H1 (cell line): Measurements from ENCODE around the gene KIAA0513. TPM values are rescaled to one million over a fixed set of nuclear protein-coding genes. Genes with fewer than 3 reads are reported as not detected.

Source experiments
- CTCF ChIA-PET: fragments of 300-600 bp; sonication (Branson Sonifier 250); formaldehyde crosslinking; loops from one replicate; lab custom pipeline; 2021; ENCODE audit not compliant: partially characterized antibody; lab: Charles Lee
- POLR2A ChIA-PET: fragments of 300-600 bp; sonication (Branson Sonifier 250); formaldehyde crosslinking; loops from one replicate; lab custom pipeline; 2021; ENCODE audit warnings: inconsistent platforms; ENCODE audit not compliant: partially characterized antibody; lab: Charles Lee
- DNase-seq, 2 experiments: peaks; one replicate each; pipeline versions ENCODE4 v3.0.0 to v3.0.0-alpha.2; 2010 to 2022; ENCODE audit warnings: low spot score in 2 of 2, low read depth in 1 of 2, mixed read lengths in 1 of 2
- FAIRE-seq: peaks from 2 replicates; lab custom pipeline; 2011; peaks lifted over from hg19 to GRCh38; lab: Jason Lieb, UNC
- H2AFZ ChIP-seq: 2 replicates; pipeline ENCODE4 v1.8.1; 2012; ENCODE audit warnings: low read length, inconsistent platforms
- H2AK5ac ChIP-seq: 2 replicates; pipeline ENCODE4 v1.6.1; 2013; ENCODE audit warnings: low read depth, low read length
- H2BK120ac ChIP-seq: replicated peaks from 2 replicates; pipeline ENCODE3; 2013; ENCODE audit warnings: low read depth, low read length, inconsistent platforms
- H2BK12ac ChIP-seq: 2 replicates; pipeline ENCODE4 v1.6.1; 2013; ENCODE audit warnings: low read depth, low read length
- H2BK15ac ChIP-seq: 2 replicates; pipeline ENCODE4 v1.6.1; 2013; ENCODE audit warnings: low read length
- H2BK20ac ChIP-seq: 2 replicates; pipeline ENCODE4 v1.6.1; 2013; ENCODE audit warnings: low read length
- H2BK5ac ChIP-seq: 2 replicates; pipeline ENCODE4 v1.6.1; 2013; ENCODE audit warnings: low read depth, low read length
- H3K14ac ChIP-seq: 2 replicates; pipeline ENCODE4 v1.6.1; 2013; ENCODE audit warnings: inconsistent platforms; ENCODE audit not compliant: insufficient read length
- H3K18ac ChIP-seq: 2 replicates; pipeline ENCODE4 v1.6.1; 2013; ENCODE audit warnings: low read length; ENCODE audit errors: extremely low read depth
- H3K23ac ChIP-seq: 2 replicates; pipeline ENCODE4 v1.6.1; 2013; ENCODE audit warnings: inconsistent platforms; ENCODE audit not compliant: insufficient read length
- H3K23me2 ChIP-seq: 2 replicates; pipeline ENCODE4 v1.6.1; 2013; ENCODE audit warnings: low read depth, low read length
- H3K27ac ChIP-seq: 2 replicates; pipeline ENCODE4 v1.6.1; 2011; ENCODE audit warnings: low read depth, low read length, inconsistent platforms
- H3K27me3 ChIP-seq, 4 experiments: replicated peaks in 1 of 4; 1 replicate in 1 of 4; 2 replicates in 3 of 4; pipeline versions ENCODE4 v1.6.1 to v1.8.1; 2011 to 2013; ENCODE audit warnings: low read length in 3 of 4, mild to moderate bottlenecking in 3 of 4, inconsistent platforms in 2 of 4, mixed read lengths in 2 of 4, moderate library complexity in 1 of 4; ENCODE audit not compliant: control insufficient read depth in 3 of 4, insufficient read depth in 3 of 4; ENCODE audit errors: extremely low read depth in 1 of 4
- H3K36me3 ChIP-seq, 4 experiments: 2 replicates each; pipeline versions ENCODE4 v1.6.1 to v1.8.1; 2011 to 2013; ENCODE audit warnings: mild to moderate bottlenecking in 4 of 4, low read length in 3 of 4, moderate library complexity in 2 of 4, control low read depth in 1 of 4, inconsistent platforms in 1 of 4; ENCODE audit not compliant: insufficient read depth in 4 of 4, control insufficient read depth in 2 of 4
- H3K4ac ChIP-seq: replicated peaks from 2 replicates; pipeline ENCODE3; 2013; ENCODE audit warnings: low read length, low read depth, mixed read lengths, inconsistent platforms; ENCODE audit not compliant: insufficient read length
- H3K4me1 ChIP-seq, 4 experiments: replicated peaks in 1 of 4; 1 replicate in 1 of 4; 2 replicates in 3 of 4; pipeline versions ENCODE4 v1.6.1 to v1.8.1; 2011 to 2013; ENCODE audit warnings: low read length in 3 of 4, inconsistent platforms in 2 of 4, mixed read lengths in 1 of 4; ENCODE audit not compliant: insufficient read depth in 4 of 4, control insufficient read depth in 3 of 4
- H3K4me2 ChIP-seq, 2 experiments: 2 replicates each; pipeline versions ENCODE4 v1.6.1 to v1.8.1; 2011 to 2013; ENCODE audit warnings: low read depth in 2 of 2, low read length in 2 of 2, control low read depth in 1 of 2, inconsistent platforms in 1 of 2, mild to moderate bottlenecking in 1 of 2; ENCODE audit not compliant: insufficient read depth in 1 of 2
- H3K4me3 ChIP-seq, 4 experiments: fragments of 200-600, 300-600 bp in 1 of 4; sonication (generic), shearing (Covaris generic), sonication (Bioruptor Twin) in 1 of 4; 2 replicates each; pipeline versions ENCODE4 v1.5.1 to v1.8.1; 2011 to 2016; ENCODE audit warnings: low read length in 4 of 4, low read depth in 3 of 4, control low read depth in 2 of 4, inconsistent platforms in 2 of 4, mild to moderate bottlenecking in 2 of 4, mixed read lengths in 1 of 4, moderate library complexity in 1 of 4; ENCODE audit not compliant: insufficient read depth in 2 of 4; ENCODE audit errors: extremely low read depth in 1 of 4
- H3K56ac ChIP-seq: replicated peaks from 2 replicates; pipeline ENCODE3; 2013; ENCODE audit warnings: low read depth, mild to moderate bottlenecking, mixed read lengths, low read length, inconsistent platforms; ENCODE audit not compliant: insufficient read length
- H3K79me1 ChIP-seq: 2 replicates; pipeline ENCODE4 v1.6.1; 2013; ENCODE audit warnings: low read depth, low read length, control low read depth
- H3K79me2 ChIP-seq, 2 experiments: 2 replicates each; pipeline versions ENCODE4 v1.6.1 to v1.8.1; 2012 to 2013; ENCODE audit warnings: low read length in 2 of 2, mild to moderate bottlenecking in 2 of 2, inconsistent platforms in 1 of 2; ENCODE audit not compliant: insufficient read depth in 2 of 2, control insufficient read depth in 1 of 2
- H3K9ac ChIP-seq, 4 experiments: replicated peaks in 1 of 4; 1 replicate in 1 of 4; 2 replicates in 3 of 4; pipeline versions ENCODE4 v1.6.1 to v1.8.1; 2011 to 2013; ENCODE audit warnings: low read depth in 3 of 4, low read length in 3 of 4, control low read depth in 2 of 4, mild to moderate bottlenecking in 2 of 4, moderate library complexity in 2 of 4, inconsistent platforms in 1 of 4; ENCODE audit errors: extremely low read depth in 1 of 4
- H3K9me3 ChIP-seq, 2 experiments: 2 replicates each; pipeline versions ENCODE4 v1.6.1 to v1.8.1; 2012 to 2013; ENCODE audit warnings: mild to moderate bottlenecking in 2 of 2, moderate library complexity in 2 of 2, control low read depth in 1 of 2, inconsistent platforms in 1 of 2, low read depth in 1 of 2, low read length in 1 of 2, mixed read lengths in 1 of 2; ENCODE audit not compliant: insufficient read depth in 2 of 2
- H4K20me1 ChIP-seq, 2 experiments: replicated peaks in 1 of 2; 2 replicates each; pipeline versions ENCODE3 to v1.8.1; 2011 to 2013; ENCODE audit warnings: inconsistent platforms in 2 of 2, low read length in 2 of 2, mild to moderate bottlenecking in 1 of 2; ENCODE audit not compliant: insufficient read depth in 2 of 2, control insufficient read depth in 1 of 2
- H4K5ac ChIP-seq: 2 replicates; pipeline ENCODE4 v1.6.1; 2013; ENCODE audit warnings: low read length, low read depth, mixed read lengths, inconsistent platforms; ENCODE audit not compliant: insufficient read length
- H4K8ac ChIP-seq: 2 replicates; pipeline ENCODE4 v1.8.0; 2013; ENCODE audit warnings: mild to moderate bottlenecking, moderate library complexity, low read length, inconsistent platforms; ENCODE audit not compliant: insufficient read depth; ENCODE audit errors: extremely low read depth
- H4K91ac ChIP-seq: replicated peaks from 2 replicates; pipeline ENCODE3; 2013; ENCODE audit warnings: low read length, mixed read lengths, inconsistent platforms; ENCODE audit not compliant: insufficient read length
- CEBPB ChIP-seq: IDR thresholded peaks from 2 replicates; pipeline ENCODE4 v1.6.1; 2012; ENCODE audit warnings: low read depth, low read length
- TAF7 ChIP-seq: optimal IDR thresholded peaks from 2 replicates; pipeline ENCODE3; 2011; ENCODE audit warnings: low read depth, mild to moderate bottlenecking, inconsistent platforms, low read length, moderate library complexity, borderline replicate concordance
- WGBS, 2 experiments: shearing (Covaris generic) in 1 of 2; methylation state at CpG; one replicate each; pipeline versions ENCODE4 v1.1.6 to v1.1.7; 2013 to 2015; ENCODE audit warnings: low lambda C conversion rate in 2 of 2, mixed read lengths in 2 of 2, inconsistent platforms in 1 of 2, low coverage in 1 of 2, missing lambda C conversion rate in 1 of 2; ENCODE audit not compliant: insufficient replicate concordance in 2 of 2, insufficient coverage in 1 of 2, insufficient read length in 1 of 2; ENCODE audit errors: extremely low coverage in 1 of 2, missing lambda C conversion rate in 1 of 2; 5-methylcytosine and 5-hydroxymethylcytosine counted together
- polyA plus RNA-seq, 7 experiments: library from polyadenylated mRNA; depleted of rRNA in 3 of 7; stranded (reverse) in 5 of 7; unstranded in 2 of 7; fragments of >200 nt in 5 of 7; fragments of 200-250 nt in 2 of 7; gene quantifications; 1 replicate in 5 of 7; 2 replicates in 1 of 7; 4 replicates in 1 of 7; pipeline versions ENCODE4 v1.2.1 to v1.2.3, GENCODE V29; 2011 to 2013; ENCODE audit warnings: missing spikeins in 2 of 7, mixed read lengths in 2 of 7
- total RNA-seq: library from RNA; stranded (reverse); fragmentation: NEBNext Ultra II Directional; extraction: Animal tissue kit (Norgen Biotek cat#: 25700); gene quantifications from 2 replicates; pipeline ENCODE4 v1.2.1, GENCODE V29; 2021

The KIAA0513 gene
- total and polyA plus RNA-seq, 2 of the 8 experiments (the other 6 are each of a cell fraction or from before 2014, with no cell fraction given), result 2.1 to 6.1 TPM

GRCh38 chr16:85091522-85091910, 63.9 kb downstream of the KIAA0513 start:
- Histone ChIP-seq H3K14ac (no peak overlapping the region), H2AFZ (no peak overlapping the region), H3K27ac (no peak overlapping the region), H4K5ac (no peak overlapping the region), H3K27me3 (peaks cover 0 to 4% (median 2%) of the 10 kb centered on the region in 4 experiments; a peak in 4 of 7 replicates), H3K4me1 (peaks cover 0 to 2% (median under 1%) of the 10 kb centered on the region in 4 experiments; a peak in 3 of 7 replicates), H3K79me1 (no peaks in the 10 kb centered on the region), H2BK15ac (no peak overlapping the region), H3K23ac (no peak overlapping the region), H3K4ac (no peak overlapping the region), H4K20me1 (peaks cover 0 to 2% of the 10 kb centered on the region in 2 experiments), H2BK120ac (no peak overlapping the region), H2BK12ac (no peak overlapping the region), H2BK5ac (no peak overlapping the region), H3K79me2 (no peaks in the 10 kb centered on the region), H3K36me3 (no peaks in the 10 kb centered on the region), H2BK20ac (no peak overlapping the region), H3K56ac (no peak overlapping the region), H3K23me2 (no peaks in the 10 kb centered on the region), H3K9ac (no peak overlapping the region), H3K18ac (no peak overlapping the region), H3K4me2 (no peak overlapping the region), H3K4me3 (no peak overlapping the region), H2AK5ac (no peak overlapping the region), H4K91ac (no peak overlapping the region), H4K8ac (no peak overlapping the region), H3K9me3 (no peaks in the 10 kb centered on the region)
- DNase-seq (no peak), FAIRE-seq (no peak)
- ChIA-PET POLR2A (no interaction called here), CTCF (interaction anchor here (0.6 to 2.9 kb wide), 6 partner anchors 8 to 769 kb away, joined by 3 to 9 read pairs (median 3); no protein-coding TSS in a partner anchor)
- TF ChIP-seq TAF7 (no peak), CEBPB (no peak)
- WGBS, 2 experiments, result 91% methylated on average over 7 of the region's 7 CpGs; no CpG with 5 or more reads in 1 of the 2 experiments
